ENCODE results near the gene NSG1. TPM values are rescaled to one million over a fixed set of nuclear protein-coding genes. Genes with fewer than 3 reads are reported as not detected.

Gene NSG1
- total and polyA plus RNA-seq, 2 donors (not counting 1 experiment from before 2014, with no cell fraction given) = 0.17 to 1.1 TPM

GRCh38 chr4:4408132-4408523 is 21.2 kb downstream of the NSG1 start:
- H4K20me1 ChIP-seq (ENCODE audit: control insufficient read depth, extremely low read depth, insufficient read depth, low read length) = no peaks in the 10 kb centered on the region
- no peaks in the 10 kb centered on the region for H3K9me3 ChIP-seq (ENCODE audit: control insufficient read depth, insufficient read depth, low read depth, low read length)
- no peak overlapping the region for H3K4me3 ChIP-seq (replicated peaks in 1 of 4; ENCODE audit: control extremely low read depth in 1 of 4, insufficient read depth in 1 of 4, low read depth in 3 of 4, low read length in 4 of 4)
- H3K79me2 ChIP-seq (ENCODE audit: control insufficient read depth, insufficient read depth, low read length) = no peaks in the 10 kb centered on the region
- no peak for TF ChIP-seq EZH2 (IDR thresholded peaks at IDR 0.05; ENCODE audit: low read length, missing control alignments)
- no peak for TF ChIP-seq CTCF (conservative IDR thresholded peaks at IDR 0.05 in 1 of 2, IDR thresholded peaks at IDR 0.05 in 1 of 2; ENCODE audit: low read depth in 1 of 2, low read length in 2 of 2)
- H3K27me3 ChIP-seq (ENCODE audit: control insufficient read depth, insufficient read depth, low read length) = no peaks in the 10 kb centered on the region
- no peaks in the 10 kb centered on the region for H3K36me3 ChIP-seq (ENCODE audit: control insufficient read depth, insufficient read depth, low read length)
- H3K9ac ChIP-seq (ENCODE audit: insufficient read depth, low read length) = no peak overlapping the region
- H3K27ac ChIP-seq (ENCODE audit: insufficient read depth, low read length) = no peak overlapping the region
- H3K4me1 ChIP-seq (ENCODE audit: control insufficient read depth, extremely low read depth, insufficient read depth, low read length) = no peaks in the 10 kb centered on the region
- no peak for DNase-seq (ENCODE audit: low read depth in 2 of 2)
- H2AFZ ChIP-seq (ENCODE audit: low read length) = no peak overlapping the region
- H3K4me2 ChIP-seq (ENCODE audit: extremely low read depth, insufficient read depth, low read length) = no peak overlapping the region

- Histone ChIP-seq H4K20me1 (ENCODE audit: control insufficient read depth, extremely low read depth, insufficient read depth, low read length) (no peaks in the 10 kb centered on the region), H3K36me3 (ENCODE audit: control insufficient read depth, insufficient read depth, low read length) (no peaks in the 10 kb centered on the region), H3K9ac (ENCODE audit: insufficient read depth, low read length) (no peak overlapping the region), H3K79me2 (ENCODE audit: control insufficient read depth, insufficient read depth, low read length) (no peaks in the 10 kb centered on the region), H3K27ac (ENCODE audit: insufficient read depth, low read length) (no peak overlapping the region), H3K4me1 (ENCODE audit: control insufficient read depth, extremely low read depth, insufficient read depth, low read length) (no peaks in the 10 kb centered on the region), H3K4me3 (replicated peaks in 1 of 4; ENCODE audit: control extremely low read depth in 1 of 4, insufficient read depth in 1 of 4, low read depth in 3 of 4, low read length in 4 of 4) (no peak overlapping the region), H2AFZ (ENCODE audit: low read length) (no peak overlapping the region), H3K4me2 (ENCODE audit: extremely low read depth, insufficient read depth, low read length) (no peak overlapping the region), H3K9me3 (ENCODE audit: control insufficient read depth, insufficient read depth, low read depth, low read length) (no peaks in the 10 kb centered on the region), H3K27me3 (ENCODE audit: control insufficient read depth, insufficient read depth, low read length) (no peaks in the 10 kb centered on the region)
- DNase-seq (ENCODE audit: low read depth in 2 of 2) = no peak
- no peak for TF ChIP-seq EZH2 (IDR thresholded peaks at IDR 0.05; ENCODE audit: low read length, missing control alignments)
- TF ChIP-seq CTCF (conservative IDR thresholded peaks at IDR 0.05 in 1 of 2, IDR thresholded peaks at IDR 0.05 in 1 of 2; ENCODE audit: low read depth in 1 of 2, low read length in 2 of 2) = no peak
Observed at GRCh38 chr4:4408576-4409335, 21.9 kb downstream of the NSG1 start.

GRCh38 chr4:4409416-4410115 is 22.7 kb downstream of the NSG1 start:
- no peaks in the 10 kb centered on the region for H3K79me2 ChIP-seq (ENCODE audit: control insufficient read depth, insufficient read depth, low read length)
- no peak for TF ChIP-seq CTCF (conservative IDR thresholded peaks at IDR 0.05 in 1 of 2, IDR thresholded peaks at IDR 0.05 in 1 of 2; ENCODE audit: low read depth in 1 of 2, low read length in 2 of 2)
- no peak for TF ChIP-seq EZH2 (IDR thresholded peaks at IDR 0.05; ENCODE audit: low read length, missing control alignments)
- H3K4me1 ChIP-seq (ENCODE audit: control insufficient read depth, extremely low read depth, insufficient read depth, low read length) = no peaks in the 10 kb centered on the region

More at GRCh38 chr4:4409416-4410115, 22.7 kb downstream of the NSG1 start:
- no peaks in the 10 kb centered on the region for H3K27me3 ChIP-seq (ENCODE audit: control insufficient read depth, insufficient read depth, low read length)
- no peaks in the 10 kb centered on the region for H3K9me3 ChIP-seq (ENCODE audit: control insufficient read depth, insufficient read depth, low read depth, low read length)
- no peak overlapping the region for H3K27ac ChIP-seq (ENCODE audit: insufficient read depth, low read length)
- no peak for DNase-seq (ENCODE audit: low read depth in 2 of 2)
- no peak overlapping the region for H2AFZ ChIP-seq (ENCODE audit: low read length)
- H3K4me3 ChIP-seq (replicated peaks in 1 of 4; ENCODE audit: control extremely low read depth in 1 of 4, insufficient read depth in 1 of 4, low read depth in 3 of 4, low read length in 4 of 4) = no peak overlapping the region
- no peaks in the 10 kb centered on the region for H3K36me3 ChIP-seq (ENCODE audit: control insufficient read depth, insufficient read depth, low read length)
- no peak overlapping the region for H3K4me2 ChIP-seq (ENCODE audit: extremely low read depth, insufficient read depth, low read length)
- H4K20me1 ChIP-seq (ENCODE audit: control insufficient read depth, extremely low read depth, insufficient read depth, low read length) = no peaks in the 10 kb centered on the region
- H3K9ac ChIP-seq (ENCODE audit: insufficient read depth, low read length) = no peak overlapping the region

Measured in fibroblast of lung (primary cell).